SK-MEL-5 (cell line): ENCODE results near the gene SRGAP1. TPM values are rescaled to one million over a fixed set of nuclear protein-coding genes. Genes with fewer than 3 reads are reported as not detected.
"Not testable (repeated sequence)": the region's sequence is repeated elsewhere in the genome, so short reads cannot be mapped to it uniquely, and the experiment has no call there.

Source experiments
- DNase-seq: peaks from one replicate; pipeline ENCODE4 v3.0.0-alpha.2; 2016; ENCODE audit warnings: low read depth, low spot score
- in situ Hi-C: cut with HindIII; loops from 2 replicates; pipeline ENCODE4 v1.10.0; 2016; ENCODE audit warnings: low sequenced_read_pairs, high pct_unique_total_duplicates, low pct_unique_long_range_greater_than_20kb
- total RNA-seq: library from RNA; depleted of rRNA; stranded (reverse); fragments of >200 nt; shearing (Covaris generic); gene quantifications from 2 replicates; pipeline ENCODE4 v1.2.3, GENCODE V29; 2014

SRGAP1 gene
- total RNA-seq, 1 experiment from 2014 or later = 20.7 TPM

DNA sequence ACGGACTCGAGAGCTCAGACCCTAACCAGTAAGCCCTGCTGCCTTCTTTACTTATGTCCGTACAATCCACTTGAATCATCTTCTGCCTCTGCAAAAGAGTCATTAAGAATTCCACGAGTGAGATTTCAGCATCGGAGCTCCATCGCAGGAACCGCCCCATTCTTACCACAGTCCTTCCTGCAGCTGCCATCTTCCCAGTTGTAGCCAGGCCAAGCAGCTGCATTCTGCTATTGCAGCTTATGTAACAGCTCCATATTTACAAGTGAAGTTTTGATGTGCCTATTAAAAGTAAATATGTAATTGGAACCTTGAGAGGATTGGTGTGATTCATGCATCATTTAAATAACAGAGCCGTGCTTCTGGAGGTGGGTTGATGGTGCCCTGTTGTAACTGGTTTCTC lies 220.2 kb downstream of the SRGAP1 start:
- in situ Hi-C loops = no loop called here
- DNase-seq = no peak

DNA sequence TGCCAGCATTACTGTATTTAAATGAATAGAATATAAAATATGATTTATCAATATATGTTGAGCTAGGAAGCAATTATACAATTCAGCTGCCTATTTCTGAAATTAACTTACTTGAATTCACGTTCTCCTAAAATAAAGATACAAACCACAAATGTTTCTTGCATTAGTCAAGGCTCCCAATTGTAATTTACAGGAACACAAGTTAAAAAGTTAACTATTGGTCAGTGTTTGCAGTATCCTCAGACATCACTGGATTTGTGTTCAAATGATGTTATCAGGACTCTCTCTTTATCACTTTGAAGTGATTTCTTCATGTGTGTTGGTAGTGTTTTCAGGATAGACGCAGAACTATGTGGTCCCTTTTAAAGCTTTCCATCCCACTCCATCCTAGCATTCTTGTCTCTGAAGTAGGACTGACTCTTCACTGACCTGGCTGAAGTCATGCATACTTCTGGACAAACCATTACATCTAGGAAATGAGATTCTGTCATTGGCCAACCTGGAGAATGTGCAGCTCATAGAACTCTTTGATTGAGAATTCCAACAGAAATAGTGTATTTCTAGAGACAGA lies 221.5 kb downstream of the SRGAP1 start:
- in situ Hi-C loops = no loop called here
- DNase-seq = no peak

GRCh38 chr12:64066776-64067175 lies 222.3 kb downstream of the SRGAP1 start:
- in situ Hi-C loops = no loop called here
- DNase-seq = no peak

DNA sequence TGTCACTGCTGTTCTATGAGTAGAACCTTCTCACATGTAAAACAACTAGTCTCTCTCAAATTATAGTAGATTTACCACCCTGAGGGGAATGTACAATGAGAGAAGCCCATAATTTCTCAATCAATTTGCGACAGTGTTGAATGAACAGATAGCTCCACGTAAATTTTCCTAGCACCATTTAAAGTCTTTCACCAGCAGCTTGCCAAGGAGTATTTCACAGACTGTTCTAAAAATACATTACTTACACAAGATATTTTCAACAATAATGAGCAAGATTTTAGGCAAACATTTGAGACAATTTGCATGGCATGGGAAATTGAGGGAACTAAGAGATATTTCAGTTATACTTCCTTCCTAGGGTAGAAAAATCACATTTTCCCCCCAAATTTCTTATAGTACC lies 226.0 kb downstream of the SRGAP1 start:
- in situ Hi-C loops = no loop called here
- DNase-seq = no peak

DNA sequence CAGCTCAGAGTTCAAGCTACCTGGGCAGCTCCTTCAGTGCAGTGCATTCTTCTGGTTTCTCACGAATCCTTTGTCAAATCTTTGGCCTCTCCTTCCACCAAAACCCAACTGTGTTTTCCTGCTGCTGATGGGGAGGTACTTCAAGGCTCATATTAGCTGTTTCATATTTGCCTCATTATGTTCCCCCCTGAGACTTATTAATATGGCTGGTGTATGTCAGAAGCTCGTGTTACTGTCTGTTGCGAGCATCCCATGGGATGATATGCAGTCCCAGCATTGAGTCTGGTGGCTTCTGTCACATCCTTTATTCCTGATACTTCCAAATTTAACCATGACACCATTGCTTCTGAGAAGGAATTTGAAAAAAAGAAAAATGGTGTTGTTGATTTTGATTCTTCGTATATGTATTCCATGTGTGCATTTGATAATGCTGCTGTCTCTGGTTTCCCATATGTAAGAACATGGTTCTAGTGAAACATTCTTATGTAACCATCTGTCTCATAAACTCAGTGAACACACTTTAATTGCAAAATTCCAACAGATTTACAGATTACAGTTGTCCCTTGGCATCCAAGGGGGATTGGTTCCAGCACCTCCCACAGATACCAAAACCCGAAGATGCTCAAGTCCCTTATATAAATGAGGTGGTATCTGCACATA lies 228.5 kb downstream of the SRGAP1 start:
- in situ Hi-C loops = no loop called here
- DNase-seq = no peak

GRCh38 chr12:64076565-64076964 lies 232.1 kb downstream of the SRGAP1 start:
- in situ Hi-C loops, DNase-seq: not testable (repeated sequence)

DNA sequence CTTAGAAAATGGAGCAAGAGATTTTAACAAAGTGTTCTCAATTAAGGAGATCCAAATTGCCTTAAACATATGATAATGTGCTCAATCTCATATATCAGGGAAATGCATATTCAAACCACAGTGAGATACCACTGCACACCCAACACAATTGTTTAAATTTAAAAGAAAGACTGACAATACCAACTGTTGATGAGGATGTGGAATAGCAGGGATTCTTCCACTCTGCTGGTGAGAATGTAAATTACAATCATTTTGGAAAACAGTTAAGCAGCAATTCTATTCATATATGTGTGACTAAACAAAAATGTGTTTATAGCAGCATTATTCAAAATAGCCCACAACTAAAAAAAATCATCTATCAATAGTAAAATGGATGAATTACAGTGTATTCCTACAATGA lies 233.4 kb downstream of the SRGAP1 start:
- in situ Hi-C loops = no loop called here
- peak; percentile 60 for DNase-seq

GRCh38 chr12:64080319-64081007 lies 236.0 kb downstream of the SRGAP1 start:
- no peak for DNase-seq
- in situ Hi-C loops = no loop called here

GRCh38 chr12:64081008-64081404 lies 236.5 kb downstream of the SRGAP1 start:
- in situ Hi-C loops = no loop called here
- no peak for DNase-seq

DNA sequence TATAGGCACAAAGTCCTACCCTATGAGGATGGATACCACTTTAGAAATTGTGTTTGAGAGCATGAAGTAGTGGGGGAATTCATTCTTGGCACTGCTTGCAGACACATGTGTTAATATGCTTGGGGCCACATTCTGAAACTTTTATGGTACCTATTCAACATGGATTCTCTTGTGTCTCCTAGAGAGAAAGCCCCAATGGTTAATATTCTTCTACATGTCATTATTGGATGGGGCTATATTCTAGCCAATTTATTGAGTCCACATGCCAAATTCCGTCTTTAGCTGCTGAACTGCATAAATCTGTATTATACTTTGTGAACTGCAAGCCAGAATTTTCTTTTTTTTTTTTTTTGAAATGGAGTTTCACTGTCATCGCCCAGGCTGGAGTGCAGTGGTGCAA lies 237.6 kb downstream of the SRGAP1 start:
- in situ Hi-C loops = no loop called here
- DNase-seq = no peak

DNA sequence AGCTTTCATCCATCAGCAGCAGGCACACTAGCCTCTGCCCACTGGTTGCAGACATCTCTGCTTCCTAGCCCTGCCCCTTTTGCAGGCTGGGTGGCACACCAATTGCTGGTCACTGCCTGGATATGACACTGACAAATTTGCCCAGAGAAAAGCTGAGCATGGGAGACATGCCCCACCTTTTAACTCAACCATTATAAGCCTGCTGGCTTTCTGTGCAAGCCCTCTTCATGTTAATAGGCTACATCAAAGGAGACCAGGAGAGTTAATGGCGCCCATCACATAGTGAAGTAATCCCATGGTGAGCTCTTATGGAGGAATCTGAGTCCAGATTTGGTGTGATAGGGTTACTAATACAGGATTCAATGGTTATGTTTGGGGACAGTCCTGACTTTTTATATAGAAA lies 238.4 kb downstream of the SRGAP1 start:
- DNase-seq = peak; percentile 47
- in situ Hi-C loops = no loop called here

- peak; percentile 89 for DNase-seq
- in situ Hi-C loops = no loop called here
Measured at GRCh38 chr12:64083285-64084210, 239.0 kb downstream of the SRGAP1 start.

DNA sequence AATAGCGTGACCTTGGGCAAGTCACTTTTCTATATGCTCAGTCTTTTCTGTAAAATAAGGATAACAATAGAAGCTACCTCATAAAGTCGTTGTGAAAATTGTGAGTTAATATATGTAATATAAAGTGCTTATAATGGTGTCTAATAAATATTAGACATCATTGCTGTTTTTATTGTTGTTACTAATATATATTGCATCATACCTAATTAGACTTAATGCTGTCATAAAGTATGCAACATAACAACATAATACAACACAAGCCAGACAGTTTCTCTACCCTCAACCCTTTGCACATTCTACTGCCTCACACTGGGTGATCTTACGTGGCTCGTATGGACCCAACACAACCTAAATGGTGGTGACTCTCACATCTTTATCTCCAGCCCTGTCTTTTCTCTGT lies 240.7 kb downstream of the SRGAP1 start:
- in situ Hi-C loops = no loop called here
- DNase-seq = no peak

DNA sequence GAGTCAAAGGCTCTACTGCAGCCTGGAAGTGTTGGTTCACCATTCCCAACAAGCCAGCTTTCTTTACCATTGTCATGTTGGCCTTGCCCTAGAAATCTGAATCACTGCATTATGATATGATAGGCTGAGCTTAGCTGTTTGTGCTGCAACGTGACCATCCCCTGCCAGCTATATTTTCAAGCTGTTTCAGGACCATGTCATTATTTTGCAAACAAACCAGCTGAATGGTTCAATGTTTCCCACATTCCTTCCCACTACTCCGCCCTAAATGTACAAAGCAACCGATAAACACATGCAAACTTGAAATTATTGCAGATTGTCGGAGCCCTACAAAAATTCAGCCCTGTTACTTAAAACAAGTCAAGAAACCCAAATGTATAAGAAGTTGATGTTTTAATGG lies 241.5 kb downstream of the SRGAP1 start:
- in situ Hi-C loops = no loop called here
- no peak for DNase-seq

- no peak for DNase-seq
- in situ Hi-C loops = no loop called here
Measured at GRCh38 chr12:64086946-64087345, 242.4 kb downstream of the SRGAP1 start.

GRCh38 chr12:64087761-64088160 lies 243.3 kb downstream of the SRGAP1 start:
- no peak for DNase-seq

GRCh38 chr12:64088431-64089349 lies 244.2 kb downstream of the SRGAP1 start:
- peak; percentile 99 for DNase-seq
- in situ Hi-C loops = no loop called here

More at GRCh38 chr12:64087761-64088160, 243.3 kb downstream of the SRGAP1 start:
- in situ Hi-C loops = no loop called here
